ENCODE results near the gene NLGN2. TPM values are rescaled to one million over a fixed set of nuclear protein-coding genes. Genes with fewer than 3 reads are reported as not detected.

Gene NLGN2
- total RNA-seq, 3 donors from 2014 or later: 2.9 to 38.0 (median 6.7) TPM

DNA sequence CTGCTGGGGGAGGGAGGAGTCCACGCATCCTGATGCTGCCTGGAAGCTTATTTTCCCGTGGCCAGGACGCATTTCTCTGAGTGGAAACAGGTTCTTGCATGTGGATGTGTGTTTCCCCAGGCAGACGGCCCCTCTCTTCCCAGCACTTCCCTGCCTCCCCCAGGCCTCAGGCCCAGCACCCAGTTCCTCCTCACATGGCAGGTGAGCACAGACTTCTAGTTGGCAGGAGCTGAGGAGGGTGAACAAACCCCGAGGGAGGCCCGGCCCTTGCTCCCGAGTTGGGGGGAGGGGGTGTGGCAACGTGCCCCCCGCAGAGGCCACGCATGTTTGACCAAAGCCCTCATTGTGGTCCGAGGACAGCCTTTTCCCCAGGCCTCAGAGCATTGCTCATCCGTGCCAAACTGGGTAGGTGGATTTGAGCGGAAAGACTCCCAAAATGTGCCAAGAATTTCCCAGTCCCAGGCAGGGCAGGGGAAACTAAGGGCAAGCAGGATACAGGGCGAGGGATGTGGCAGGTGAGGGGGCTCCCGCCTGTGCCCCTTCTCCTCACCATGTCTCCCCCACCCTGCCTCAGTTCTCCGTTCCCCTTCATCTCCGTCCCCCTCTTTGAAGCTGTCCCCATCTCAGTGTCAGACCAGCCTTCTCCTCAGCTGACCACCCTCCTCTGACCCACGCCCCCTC is 11.0 kb downstream of the NLGN2 start:
- TF ChIP-seq, protein P1, sequence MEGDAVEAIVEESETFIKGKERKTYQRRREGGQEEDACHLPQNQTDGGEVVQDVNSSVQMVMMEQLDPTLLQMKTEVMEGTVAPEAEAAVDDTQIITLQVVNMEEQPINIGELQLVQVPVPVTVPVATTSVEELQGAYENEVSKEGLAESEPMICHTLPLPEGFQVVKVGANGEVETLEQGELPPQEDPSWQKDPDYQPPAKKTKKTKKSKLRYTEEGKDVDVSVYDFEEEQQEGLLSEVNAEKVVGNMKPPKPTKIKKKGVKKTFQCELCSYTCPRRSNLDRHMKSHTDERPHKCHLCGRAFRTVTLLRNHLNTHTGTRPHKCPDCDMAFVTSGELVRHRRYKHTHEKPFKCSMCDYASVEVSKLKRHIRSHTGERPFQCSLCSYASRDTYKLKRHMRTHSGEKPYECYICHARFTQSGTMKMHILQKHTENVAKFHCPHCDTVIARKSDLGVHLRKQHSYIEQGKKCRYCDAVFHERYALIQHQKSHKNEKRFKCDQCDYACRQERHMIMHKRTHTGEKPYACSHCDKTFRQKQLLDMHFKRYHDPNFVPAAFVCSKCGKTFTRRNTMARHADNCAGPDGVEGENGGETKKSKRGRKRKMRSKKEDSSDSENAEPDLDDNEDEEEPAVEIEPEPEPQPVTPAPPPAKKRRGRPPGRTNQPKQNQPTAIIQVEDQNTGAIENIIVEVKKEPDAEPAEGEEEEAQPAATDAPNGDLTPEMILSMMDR (IDR thresholded peaks at IDR 0.05): no peak
- H3K36me3 ChIP-seq (ENCODE audit: low read depth): no peaks in the 10 kb centered on the region
- ATAC-seq (no peak), DNase-seq (no peak)
- no peaks in the 10 kb centered on the region for H3K9me3 ChIP-seq
- intact Hi-C loops (cut with DNase I, micrococcal nuclease): no loop called here
- no peak overlapping the region for H3K4me3 ChIP-seq
- H3K4me1 ChIP-seq (ENCODE audit: low read depth): no peaks in the 10 kb centered on the region

DNA sequence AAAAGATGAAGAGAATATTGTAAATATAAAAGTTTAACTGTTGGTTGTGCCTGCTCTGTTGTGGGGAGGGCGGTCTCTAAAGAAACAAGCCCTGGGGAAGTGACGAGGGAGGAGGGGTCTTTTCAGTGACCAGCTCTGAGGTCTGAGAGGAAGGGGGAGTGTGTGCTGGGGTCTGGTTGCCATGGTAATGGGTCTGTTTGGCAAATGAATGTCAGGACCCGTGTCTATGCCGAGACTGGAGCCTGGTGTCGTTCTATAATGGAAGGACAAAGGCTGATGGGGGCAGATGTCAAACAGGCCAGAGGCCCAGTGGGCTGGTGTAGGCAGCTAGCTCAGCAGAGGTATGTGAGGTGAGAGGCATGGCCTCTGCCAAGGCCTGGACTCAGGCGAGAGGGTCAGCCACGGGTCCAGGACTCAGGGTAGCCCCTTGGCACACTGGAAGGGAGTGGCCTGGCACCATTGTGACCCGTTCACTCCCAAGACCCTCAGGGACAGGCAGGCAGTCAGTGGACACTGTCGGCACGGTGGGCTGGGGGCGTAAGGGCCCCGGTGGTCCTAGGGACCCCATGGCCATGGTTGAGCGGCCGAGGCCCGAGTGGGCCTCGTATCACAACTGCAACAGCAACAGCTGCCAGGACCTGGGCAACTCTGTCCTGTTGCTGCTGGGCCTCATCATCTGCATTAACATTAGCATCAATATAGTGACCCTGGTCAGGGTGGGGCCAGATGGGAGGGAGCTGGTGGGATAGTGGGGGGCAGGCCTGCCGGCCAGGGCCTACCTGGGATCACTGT is 12.4 kb downstream of the NLGN2 start, which contains the start of gene SPEM1:
SPEM1 (plus strand) TSS at position 506 of the 792 bp plus-strand sequence; CDS start at position 567, 61 bp downstream.
- TF ChIP-seq, protein P1 (IDR thresholded peaks at IDR 0.05): no peak
- no peak for ATAC-seq
- intact Hi-C loops (cut with DNase I, micrococcal nuclease): no loop called here

DNA sequence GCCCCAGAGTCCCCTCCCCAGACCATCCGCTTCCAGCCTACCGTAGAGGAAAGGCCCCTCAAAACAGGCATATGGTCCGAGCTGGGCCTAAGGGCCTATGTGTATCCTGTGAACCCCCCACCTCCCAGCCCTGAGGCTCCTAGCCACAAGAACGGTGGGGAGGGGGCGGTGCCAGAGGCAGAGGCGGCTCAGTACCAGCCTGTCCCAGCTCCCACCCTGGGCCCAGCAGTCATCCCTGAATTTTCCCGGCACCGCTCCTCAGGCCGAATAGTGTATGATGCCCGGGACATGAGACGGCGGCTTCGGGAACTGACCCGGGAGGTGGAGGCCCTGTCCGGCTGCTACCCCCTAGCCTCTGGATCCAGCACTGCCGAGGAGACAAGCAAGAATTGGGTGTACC is 13.5 kb downstream of the NLGN2 start:
- Histone ChIP-seq H3K36me3 (ENCODE audit: low read depth) (no peaks in the 10 kb centered on the region), H3K9me3 (no peaks in the 10 kb centered on the region), H3K4me3 (no peak overlapping the region), H3K4me1 (ENCODE audit: low read depth) (no peaks in the 10 kb centered on the region)
- ATAC-seq (no peak), DNase-seq (no peak)
- TF ChIP-seq, protein P1 (IDR thresholded peaks at IDR 0.05): no peak
- intact Hi-C loops (cut with DNase I, micrococcal nuclease): no loop called here

More for the DNA sequence above, 12.4 kb downstream of the NLGN2 start, which contains the start of gene SPEM1:
- DNase-seq: no peak
- Histone ChIP-seq H3K36me3 (ENCODE audit: low read depth) (no peaks in the 10 kb centered on the region), H3K9me3 (no peaks in the 10 kb centered on the region), H3K4me1 (ENCODE audit: low read depth) (no peaks in the 10 kb centered on the region), H3K4me3 (no peak within 1 kb of the TSS)

DNA sequence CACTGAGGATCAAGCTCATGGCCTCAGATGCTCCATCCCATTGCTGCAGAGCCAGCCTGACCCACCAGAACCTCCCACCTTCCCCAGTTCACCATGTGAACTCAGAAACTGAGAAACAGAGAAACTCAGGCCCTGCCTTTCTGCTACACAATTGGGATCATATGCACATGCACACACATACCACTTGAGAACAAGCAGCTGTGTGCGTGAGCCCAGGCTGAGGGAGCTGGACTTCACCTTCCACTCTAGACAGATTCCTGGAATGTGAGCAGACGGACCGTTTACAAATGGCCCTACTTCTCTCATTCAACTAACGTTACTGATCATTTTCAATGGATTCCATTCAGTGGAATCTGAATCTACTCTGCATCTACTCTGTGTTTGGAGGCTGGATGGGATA is 16.0 kb downstream of the NLGN2 start:
- no peak overlapping the region for H3K4me3 ChIP-seq
- no peaks in the 10 kb centered on the region for H3K36me3 ChIP-seq (ENCODE audit: low read depth)
- TF ChIP-seq, protein P1 (IDR thresholded peaks at IDR 0.05): no peak
- intact Hi-C loops (cut with DNase I, micrococcal nuclease): no loop called here
- ATAC-seq (no peak), DNase-seq (no peak)
- H3K4me1 ChIP-seq (ENCODE audit: low read depth): no peaks in the 10 kb centered on the region
- H3K9me3 ChIP-seq: no peaks in the 10 kb centered on the region

DNA sequence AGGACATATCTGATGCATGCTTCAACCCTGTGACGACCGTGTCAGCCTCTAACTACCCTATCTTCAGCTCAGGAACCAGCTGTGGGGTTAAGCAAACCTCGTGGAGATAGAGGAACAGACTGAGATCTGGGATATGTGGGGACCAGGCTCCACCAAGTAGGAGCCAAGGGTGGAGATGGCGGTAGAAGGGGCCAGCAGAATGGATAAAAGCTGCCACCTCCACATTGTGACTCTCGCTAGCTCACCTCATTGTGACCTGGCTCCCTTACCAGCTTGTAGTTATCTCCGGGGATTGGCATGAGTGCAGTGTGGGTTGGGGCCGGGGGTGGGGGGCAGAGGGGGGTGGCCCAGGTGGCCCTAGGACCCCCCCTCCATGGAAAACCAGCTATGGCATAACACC is 17.7 kb downstream of the NLGN2 start, which contains the start of gene SPEM2:
SPEM2 (plus strand) TSS at position 301 of the 400 bp plus-strand sequence; CDS start at position 374, 73 bp downstream.
- Histone ChIP-seq H3K4me1 (ENCODE audit: low read depth) (no peaks in the 10 kb centered on the region), H3K36me3 (ENCODE audit: low read depth) (no peaks in the 10 kb centered on the region), H3K9me3 (no peaks in the 10 kb centered on the region), H3K4me3 (no peak within 1 kb of the TSS)
- ATAC-seq: no peak
- DNase-seq: no peak
- TF ChIP-seq, protein P1 (IDR thresholded peaks at IDR 0.05): no peak
- intact Hi-C loops (cut with DNase I, micrococcal nuclease): no loop called here
